HepG2 (cell line): ENCODE measurements around the gene SEC61B. TPM values are rescaled to one million over a fixed set of nuclear protein-coding genes. Genes with fewer than 3 reads are reported as not detected.

Experiments used
- AHR ChIP-seq: IDR thresholded peaks from 2 replicates; pipeline ENCODE4 v1.6.1; 2018; ENCODE audit warnings: missing genetic modification reagents, missing compliant biosample characterization
- CENPX ChIP-seq: sonication (generic); formaldehyde crosslinking; IDR thresholded peaks from 2 replicates; pipeline ENCODE4 v1.9.0; 2021; ENCODE audit warnings: mild to moderate bottlenecking, missing genetic modification reagents, moderate library complexity
- CHD2 ChIP-seq: IDR thresholded peaks from 2 replicates; pipeline ENCODE4 v1.6.1; 2011; ENCODE audit warnings: low read depth, low read length, improper control_type of control experiment
- EP300 ChIP-seq, 3 experiments: sonication (generic) in 1 of 3; formaldehyde crosslinking in 1 of 3; IDR thresholded peaks; 2 replicates each; pipeline versions ENCODE4 v1.5.1 to v1.6.1; 2011 to 2020; ENCODE audit warnings: low read depth in 2 of 3, low read length in 2 of 3, borderline replicate concordance in 1 of 3, improper control_type of control experiment in 1 of 3, mild to moderate bottlenecking in 1 of 3, missing genetic modification reagents in 1 of 3, moderate library complexity in 1 of 3
- GABPA ChIP-seq, 2 experiments: IDR thresholded peaks; 2 replicates each; pipeline ENCODE4 v1.6.1; 2011 to 2016; ENCODE audit warnings: low read depth in 2 of 2, low read length in 1 of 2, missing biosample characterization in 1 of 2, missing genetic modification characterization in 1 of 2
- HMG20A ChIP-seq: IDR thresholded peaks from 2 replicates; pipeline ENCODE4 v1.6.1; 2016; ENCODE audit warnings: borderline replicate concordance
- HOXA7 ChIP-seq: sonication (generic); formaldehyde crosslinking; IDR thresholded peaks from 2 replicates; pipeline ENCODE4 v1.8.1; 2022; ENCODE audit warnings: mild to moderate bottlenecking, missing genetic modification reagents, moderate library complexity
- PAX8 ChIP-seq: sonication (generic); formaldehyde crosslinking; IDR thresholded peaks from 2 replicates; pipeline ENCODE4 v1.8.0; 2022; ENCODE audit warnings: mild to moderate bottlenecking, missing genetic modification reagents, borderline replicate concordance
- PPARG ChIP-seq: conservative IDR thresholded peaks from 2 replicates; pipeline ENCODE4 v1.6.1; 2016; ENCODE audit warnings: missing biosample characterization, missing genetic modification reagents
- REPIN1 ChIP-seq: sonication (generic); formaldehyde crosslinking; IDR thresholded peaks from 2 replicates; pipeline ENCODE4 v1.8.0; 2022; ENCODE audit warnings: missing genetic modification reagents, low read depth, mild to moderate bottlenecking, borderline replicate concordance
- RFX5 ChIP-seq: IDR thresholded peaks from 2 replicates; pipeline ENCODE4 v1.6.1; 2011; ENCODE audit warnings: low read depth, low read length, improper control_type of control experiment
- SRF ChIP-seq: IDR thresholded peaks from 2 replicates; pipeline ENCODE4 v1.6.1; 2011; ENCODE audit warnings: mild to moderate bottlenecking, low read depth, low read length, moderate library complexity
- YEATS4 ChIP-seq: sonication (generic); formaldehyde crosslinking; IDR thresholded peaks from 2 replicates; pipeline ENCODE4 v1.4.0; 2020; ENCODE audit warnings: missing genetic modification reagents, borderline replicate concordance
- ZEB1 ChIP-seq: IDR thresholded peaks from 2 replicates; pipeline ENCODE4 v1.6.1; 2012; ENCODE audit warnings: mild to moderate bottlenecking, low read depth, inconsistent platforms; ENCODE audit not compliant: insufficient replicate concordance
- ZMYM3 ChIP-seq: sonication (generic); formaldehyde crosslinking; IDR thresholded peaks from 2 replicates; pipeline ENCODE4 v1.5.1; 2020; ENCODE audit warnings: mild to moderate bottlenecking, missing genetic modification reagents
- ZNF557 ChIP-seq: sonication (generic); formaldehyde crosslinking; IDR thresholded peaks from 2 replicates; pipeline ENCODE4 v1.4.0; 2020; ENCODE audit warnings: missing genetic modification reagents
- ZSCAN20 ChIP-seq: sonication (generic); formaldehyde crosslinking; IDR thresholded peaks from 2 replicates; pipeline ENCODE4 v1.4.0; 2020; ENCODE audit warnings: missing genetic modification reagents, mild to moderate bottlenecking, borderline replicate concordance
- polyA plus RNA-seq, 8 experiments: library from polyadenylated mRNA; depleted of rRNA in 3 of 8; stranded (reverse) in 7 of 8; unstranded in 1 of 8; fragments of >200 nt; fragmentation: Illumina TruSeq in 4 of 8; extraction: Trizol in 4 of 8; gene quantifications; 2 replicates each; pipeline versions ENCODE4 v1.2.1 to v1.2.3, GENCODE V29; 2011 to 2016; ENCODE audit warnings: low read depth in 4 of 8, missing spikeins in 1 of 8, mixed read lengths in 1 of 8; ENCODE audit not compliant: insufficient read depth in 1 of 8
- total RNA-seq, 5 experiments: library from RNA; depleted of rRNA; stranded (reverse); fragments of >200 nt; fragmentation: Illumina TruSeq; extraction: Trizol; gene quantifications; 2 replicates each; pipeline ENCODE4 v1.2.3, GENCODE V29; 2016; ENCODE audit warnings: low read depth in 1 of 5
- TF ChIP-seq, protein P1 (sequence below): sonication (generic); formaldehyde crosslinking; IDR thresholded peaks from 2 replicates; pipeline ENCODE4 v1.5.1; 2020; ENCODE audit warnings: mild to moderate bottlenecking, missing genetic modification reagents, moderate library complexity
- TF ChIP-seq, protein P2 (sequence below): sonication (generic); formaldehyde crosslinking; IDR thresholded peaks from 2 replicates; pipeline ENCODE4 v1.9.0; 2021; ENCODE audit warnings: missing genetic modification reagents, mild to moderate bottlenecking, borderline replicate concordance
- TF ChIP-seq, protein P3 (sequence below): sonication (generic); formaldehyde crosslinking; IDR thresholded peaks from 2 replicates; pipeline ENCODE4 v1.5.1; 2020; ENCODE audit warnings: missing genetic modification reagents, mild to moderate bottlenecking, borderline replicate concordance

SEC61B gene
- total and polyA plus RNA-seq, 2 of the 13 experiments (the other 11 are each of a cell fraction or from before 2014, with no cell fraction given) = 191 to 368 TPM

- TF ChIP-seq, protein P1, sequence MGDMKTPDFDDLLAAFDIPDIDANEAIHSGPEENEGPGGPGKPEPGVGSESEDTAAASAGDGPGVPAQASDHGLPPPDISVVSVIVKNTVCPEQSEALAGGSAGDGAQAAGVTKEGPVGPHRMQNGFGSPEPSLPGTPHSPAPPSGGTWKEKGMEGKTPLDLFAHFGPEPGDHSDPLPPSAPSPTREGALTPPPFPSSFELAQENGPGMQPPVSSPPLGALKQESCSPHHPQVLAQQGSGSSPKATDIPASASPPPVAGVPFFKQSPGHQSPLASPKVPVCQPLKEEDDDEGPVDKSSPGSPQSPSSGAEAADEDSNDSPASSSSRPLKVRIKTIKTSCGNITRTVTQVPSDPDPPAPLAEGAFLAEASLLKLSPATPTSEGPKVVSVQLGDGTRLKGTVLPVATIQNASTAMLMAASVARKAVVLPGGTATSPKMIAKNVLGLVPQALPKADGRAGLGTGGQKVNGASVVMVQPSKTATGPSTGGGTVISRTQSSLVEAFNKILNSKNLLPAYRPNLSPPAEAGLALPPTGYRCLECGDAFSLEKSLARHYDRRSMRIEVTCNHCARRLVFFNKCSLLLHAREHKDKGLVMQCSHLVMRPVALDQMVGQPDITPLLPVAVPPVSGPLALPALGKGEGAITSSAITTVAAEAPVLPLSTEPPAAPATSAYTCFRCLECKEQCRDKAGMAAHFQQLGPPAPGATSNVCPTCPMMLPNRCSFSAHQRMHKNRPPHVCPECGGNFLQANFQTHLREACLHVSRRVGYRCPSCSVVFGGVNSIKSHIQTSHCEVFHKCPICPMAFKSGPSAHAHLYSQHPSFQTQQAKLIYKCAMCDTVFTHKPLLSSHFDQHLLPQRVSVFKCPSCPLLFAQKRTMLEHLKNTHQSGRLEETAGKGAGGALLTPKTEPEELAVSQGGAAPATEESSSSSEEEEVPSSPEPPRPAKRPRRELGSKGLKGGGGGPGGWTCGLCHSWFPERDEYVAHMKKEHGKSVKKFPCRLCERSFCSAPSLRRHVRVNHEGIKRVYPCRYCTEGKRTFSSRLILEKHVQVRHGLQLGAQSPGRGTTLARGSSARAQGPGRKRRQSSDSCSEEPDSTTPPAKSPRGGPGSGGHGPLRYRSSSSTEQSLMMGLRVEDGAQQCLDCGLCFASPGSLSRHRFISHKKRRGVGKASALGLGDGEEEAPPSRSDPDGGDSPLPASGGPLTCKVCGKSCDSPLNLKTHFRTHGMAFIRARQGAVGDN (CRISPR knock-in tag) = peak; percentile 49
- no peak for TF ChIP-seq ZSCAN20
- TF ChIP-seq ZEB1 = no peak
- TF ChIP-seq GABPA (IDR thresholded peaks at IDR 0.05; ENCODE audit: low read depth, low read length) = no peak
- TF ChIP-seq GABPA (CRISPR knock-in tag; IDR thresholded peaks at IDR 0.05; ENCODE audit: low read depth) = no peak
- no peak for TF ChIP-seq REPIN1 (CRISPR knock-in tag)
- no peak for TF ChIP-seq ZNF557 (CRISPR knock-in tag)
- TF ChIP-seq, protein P2, sequence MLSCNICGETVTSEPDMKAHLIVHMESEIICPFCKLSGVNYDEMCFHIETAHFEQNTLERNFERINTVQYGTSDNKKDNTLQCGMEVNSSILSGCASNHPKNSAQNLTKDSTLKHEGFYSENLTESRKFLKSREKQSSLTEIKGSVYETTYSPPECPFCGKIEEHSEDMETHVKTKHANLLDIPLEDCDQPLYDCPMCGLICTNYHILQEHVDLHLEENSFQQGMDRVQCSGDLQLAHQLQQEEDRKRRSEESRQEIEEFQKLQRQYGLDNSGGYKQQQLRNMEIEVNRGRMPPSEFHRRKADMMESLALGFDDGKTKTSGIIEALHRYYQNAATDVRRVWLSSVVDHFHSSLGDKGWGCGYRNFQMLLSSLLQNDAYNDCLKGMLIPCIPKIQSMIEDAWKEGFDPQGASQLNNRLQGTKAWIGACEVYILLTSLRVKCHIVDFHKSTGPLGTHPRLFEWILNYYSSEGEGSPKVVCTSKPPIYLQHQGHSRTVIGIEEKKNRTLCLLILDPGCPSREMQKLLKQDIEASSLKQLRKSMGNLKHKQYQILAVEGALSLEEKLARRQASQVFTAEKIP (CRISPR knock-in tag) = no peak
- no peak for TF ChIP-seq PPARG (CRISPR knock-in tag)
- TF ChIP-seq, protein P3, sequence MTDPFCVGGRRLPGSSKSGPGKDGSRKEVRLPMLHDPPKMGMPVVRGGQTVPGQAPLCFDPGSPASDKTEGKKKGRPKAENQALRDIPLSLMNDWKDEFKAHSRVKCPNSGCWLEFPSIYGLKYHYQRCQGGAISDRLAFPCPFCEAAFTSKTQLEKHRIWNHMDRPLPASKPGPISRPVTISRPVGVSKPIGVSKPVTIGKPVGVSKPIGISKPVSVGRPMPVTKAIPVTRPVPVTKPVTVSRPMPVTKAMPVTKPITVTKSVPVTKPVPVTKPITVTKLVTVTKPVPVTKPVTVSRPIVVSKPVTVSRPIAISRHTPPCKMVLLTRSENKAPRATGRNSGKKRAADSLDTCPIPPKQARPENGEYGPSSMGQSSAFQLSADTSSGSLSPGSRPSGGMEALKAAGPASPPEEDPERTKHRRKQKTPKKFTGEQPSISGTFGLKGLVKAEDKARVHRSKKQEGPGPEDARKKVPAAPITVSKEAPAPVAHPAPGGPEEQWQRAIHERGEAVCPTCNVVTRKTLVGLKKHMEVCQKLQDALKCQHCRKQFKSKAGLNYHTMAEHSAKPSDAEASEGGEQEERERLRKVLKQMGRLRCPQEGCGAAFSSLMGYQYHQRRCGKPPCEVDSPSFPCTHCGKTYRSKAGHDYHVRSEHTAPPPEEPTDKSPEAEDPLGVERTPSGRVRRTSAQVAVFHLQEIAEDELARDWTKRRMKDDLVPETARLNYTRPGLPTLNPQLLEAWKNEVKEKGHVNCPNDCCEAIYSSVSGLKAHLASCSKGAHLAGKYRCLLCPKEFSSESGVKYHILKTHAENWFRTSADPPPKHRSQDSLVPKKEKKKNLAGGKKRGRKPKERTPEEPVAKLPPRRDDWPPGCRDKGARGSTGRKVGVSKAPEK (CRISPR knock-in tag) = 0 out of 2 replicates have a peak, but pooled peaks have one; percentile 30
- no peak for TF ChIP-seq CHD2
- no peak for TF ChIP-seq AHR (CRISPR knock-in tag)
- no peak for TF ChIP-seq CENPX
- no peak for TF ChIP-seq PAX8 (CRISPR knock-in tag)
- peak; percentile 7; the same call in 1 of the 2 replicates for TF ChIP-seq ZMYM3 (CRISPR knock-in tag)
- TF ChIP-seq RFX5 = no peak
- TF ChIP-seq HOXA7 = no peak
- no peak for TF ChIP-seq HMG20A (CRISPR knock-in tag)
- no peak for TF ChIP-seq EP300 (IDR thresholded peaks at IDR 0.05; ENCODE audit: low read depth in 2 of 2, low read length in 2 of 2)
- TF ChIP-seq EP300 (CRISPR knock-in tag; IDR thresholded peaks at IDR 0.05; ENCODE audit: borderline replicate concordance) = no peak
- TF ChIP-seq SRF = no peak
- TF ChIP-seq YEATS4 = no peak
These were observed 37.4 kb upstream of the SEC61B start (continued) for GRCh38 chr9:99184475-99185347.
